ENCODE results near the gene ZNF296.

The ZNF296 gene

GRCh38 chr19:45103508-45104319, 27.4 kb upstream of the ZNF296 start:
- in situ Hi-C loops (cut with MboI; ENCODE audit: low sequenced_read_pairs): no loop called here

GRCh38 chr19:45103156-45103507, 26.9 kb upstream of the ZNF296 start:
- in situ Hi-C loops (cut with MboI; ENCODE audit: low sequenced_read_pairs): no loop called here

DNA sequence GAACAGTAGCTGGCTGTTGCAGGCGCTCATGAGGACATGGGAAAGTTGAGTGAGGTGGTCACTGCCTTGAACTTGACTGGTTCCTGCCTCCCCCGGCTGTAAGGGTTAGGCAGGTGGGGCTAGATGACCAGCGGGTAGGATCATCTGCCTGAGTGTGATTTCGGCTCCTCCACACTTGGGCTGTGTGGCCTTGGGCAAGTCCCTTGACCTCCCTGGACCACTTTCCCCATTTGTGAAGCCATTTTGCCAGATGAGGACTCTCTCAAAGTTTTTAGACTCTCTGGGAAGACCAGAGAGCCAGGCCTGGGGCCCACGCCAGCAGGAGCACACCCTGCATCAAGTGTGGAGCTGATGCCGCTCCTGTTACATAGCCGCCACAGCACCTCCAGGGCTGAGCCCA, 26.2 kb upstream of the ZNF296 start:
- in situ Hi-C loops (cut with MboI; ENCODE audit: low sequenced_read_pairs): no loop called here

DNA sequence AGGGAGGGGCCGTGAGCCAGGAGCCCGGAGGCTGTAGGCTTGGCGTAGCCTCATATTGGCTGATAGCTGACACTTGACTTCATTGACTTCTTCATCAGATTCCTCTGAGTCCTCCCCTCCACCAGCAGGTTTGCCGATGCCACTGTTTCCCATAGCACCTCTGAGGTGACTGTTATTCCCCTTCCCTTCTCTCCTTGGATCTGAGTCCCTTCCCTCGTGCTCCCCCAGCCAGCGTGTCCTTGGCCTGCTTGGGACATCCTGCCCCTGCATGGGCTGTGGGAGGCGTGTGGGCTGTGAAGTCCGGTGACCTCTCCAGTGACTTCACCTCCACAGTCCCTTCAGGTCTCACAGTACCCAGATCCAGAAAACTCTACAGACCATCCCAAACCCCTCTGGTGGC, 25.5 kb upstream of the ZNF296 start:
- in situ Hi-C loops (cut with MboI; ENCODE audit: low sequenced_read_pairs): no loop called here

DNA sequence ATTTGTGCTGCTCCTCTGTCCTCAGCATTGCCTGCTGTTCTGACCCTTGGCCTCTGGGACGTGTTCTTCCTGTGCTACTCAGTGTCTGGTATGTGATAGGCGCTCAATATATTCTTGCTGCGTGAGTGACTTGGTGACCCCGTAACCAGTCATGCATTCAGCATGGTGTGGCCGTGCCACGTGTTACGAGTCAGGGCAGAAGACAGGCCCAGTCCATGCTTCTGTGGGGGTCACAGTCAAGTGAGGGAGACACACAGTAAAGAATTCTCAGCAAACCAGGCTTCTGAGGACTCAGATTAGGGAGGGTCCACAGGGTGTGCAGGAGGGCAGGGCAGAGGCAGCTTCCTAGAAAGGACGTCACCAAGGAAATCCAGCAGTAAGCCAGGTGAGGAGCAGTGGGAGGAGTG, 24.6 kb upstream of the ZNF296 start:
- in situ Hi-C loops (cut with MboI; ENCODE audit: low sequenced_read_pairs): no loop called here

DNA sequence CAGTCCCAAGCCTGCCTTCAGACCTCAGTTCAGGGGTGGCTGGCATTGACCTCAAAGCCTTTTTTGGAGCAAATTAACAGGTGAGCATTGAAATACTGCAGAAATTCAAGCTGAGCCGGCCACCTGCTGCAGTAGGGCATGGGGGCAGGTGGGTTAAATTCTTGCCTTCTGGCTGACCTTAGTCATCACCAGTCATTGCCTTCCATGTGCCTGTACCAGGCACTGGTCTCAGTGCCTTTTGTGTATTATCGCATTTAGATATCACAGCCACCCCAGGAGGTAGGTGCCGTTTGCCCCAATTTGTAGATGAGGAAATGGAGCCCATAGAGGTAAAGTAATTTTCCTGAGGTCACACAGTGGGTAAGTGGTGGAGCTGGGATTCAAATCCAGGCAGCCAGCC, 23.9 kb upstream of the ZNF296 start:
- in situ Hi-C loops (cut with MboI; ENCODE audit: low sequenced_read_pairs): no loop called here

DNA sequence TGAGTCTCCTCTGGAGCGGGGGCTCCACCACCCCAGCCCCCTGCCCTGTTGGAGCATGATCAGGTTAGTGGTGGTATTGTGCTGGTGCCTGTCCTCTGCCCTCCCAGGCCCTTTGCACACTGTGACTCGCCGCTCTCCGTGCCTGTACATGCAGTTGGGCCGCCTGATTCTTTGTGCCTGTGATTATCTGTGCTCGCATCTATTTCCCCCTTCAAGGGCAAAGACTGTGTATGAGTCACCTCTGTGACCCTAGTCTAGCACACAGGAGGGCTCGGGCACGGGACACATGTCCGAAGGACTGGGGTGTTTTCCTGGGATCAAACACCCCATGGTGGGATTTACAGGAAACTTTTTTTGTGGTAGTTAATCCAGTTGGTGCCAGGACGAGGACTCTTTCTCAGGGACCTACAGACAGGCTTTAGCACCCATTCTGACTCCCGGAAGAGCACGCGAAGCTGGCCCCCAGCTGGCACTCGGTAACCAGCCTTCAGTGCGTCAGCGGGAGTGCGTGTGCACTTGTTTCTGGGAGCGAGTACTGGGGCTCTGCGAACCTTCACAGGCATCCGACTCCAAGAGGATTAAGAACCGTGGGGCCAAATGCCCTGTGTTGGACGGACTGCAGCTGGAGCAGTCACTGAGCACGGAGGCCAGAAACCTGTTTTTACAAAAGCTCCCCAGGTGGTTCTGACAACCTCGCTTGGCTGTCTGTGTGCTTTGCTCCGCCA, 23.4 kb upstream of the ZNF296 start:
- in situ Hi-C loops (cut with MboI; ENCODE audit: low sequenced_read_pairs): no loop called here

- in situ Hi-C loops (cut with MboI; ENCODE audit: low sequenced_read_pairs): no loop called here
These were observed 22.5 kb upstream of the ZNF296 start for GRCh38 chr19:45098521-45099466.

- in situ Hi-C loops (cut with MboI; ENCODE audit: low sequenced_read_pairs): no loop called here
These were observed 21.7 kb upstream of the ZNF296 start for GRCh38 chr19:45097776-45098520.

- in situ Hi-C loops (cut with MboI; ENCODE audit: low sequenced_read_pairs): no loop called here
These were observed 21.1 kb upstream of the ZNF296 start for GRCh38 chr19:45097450-45097775.

- in situ Hi-C loops (cut with MboI; ENCODE audit: low sequenced_read_pairs): no loop called here
These were observed 20.4 kb upstream of the ZNF296 start for GRCh38 chr19:45096700-45097099.

- in situ Hi-C loops (cut with MboI; ENCODE audit: low sequenced_read_pairs): no loop called here
These were observed 19.5 kb upstream of the ZNF296 start for GRCh38 chr19:45095496-45096413.

GRCh38 chr19:45094707-45095106, 18.4 kb upstream of the ZNF296 start:
- in situ Hi-C loops (cut with MboI; ENCODE audit: low sequenced_read_pairs): no loop called here

DNA sequence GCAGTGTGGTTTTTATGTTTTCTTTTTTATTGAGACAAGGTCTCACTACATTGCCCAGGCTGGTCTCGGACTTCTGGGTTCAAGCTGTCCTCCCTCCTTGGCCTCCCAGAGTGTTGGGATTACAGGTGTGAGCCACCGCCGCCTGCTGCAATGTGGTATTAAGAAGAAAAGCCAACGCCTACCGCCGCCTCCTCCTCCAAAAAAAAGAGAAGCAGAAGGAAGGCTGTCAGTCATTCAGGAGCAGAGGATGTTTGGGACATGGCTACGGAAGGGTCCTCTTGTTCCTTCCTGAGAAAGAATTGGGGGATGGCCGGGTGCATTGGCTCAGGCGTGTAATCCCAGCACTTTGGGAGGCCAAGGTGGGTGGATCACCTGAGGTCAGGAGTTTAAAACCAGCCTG, 17.9 kb upstream of the ZNF296 start:
- in situ Hi-C loops (cut with MboI; ENCODE audit: low sequenced_read_pairs): no loop called here

GRCh38 chr19:45092747-45093678, 16.7 kb upstream of the ZNF296 start, which contains the start of gene PPP1R37:
PPP1R37 (plus strand) TSS chr19:45093179; CDS start chr19:45093326, 147 bp downstream.
- in situ Hi-C loops (cut with MboI; ENCODE audit: low sequenced_read_pairs): no loop called here

DNA sequence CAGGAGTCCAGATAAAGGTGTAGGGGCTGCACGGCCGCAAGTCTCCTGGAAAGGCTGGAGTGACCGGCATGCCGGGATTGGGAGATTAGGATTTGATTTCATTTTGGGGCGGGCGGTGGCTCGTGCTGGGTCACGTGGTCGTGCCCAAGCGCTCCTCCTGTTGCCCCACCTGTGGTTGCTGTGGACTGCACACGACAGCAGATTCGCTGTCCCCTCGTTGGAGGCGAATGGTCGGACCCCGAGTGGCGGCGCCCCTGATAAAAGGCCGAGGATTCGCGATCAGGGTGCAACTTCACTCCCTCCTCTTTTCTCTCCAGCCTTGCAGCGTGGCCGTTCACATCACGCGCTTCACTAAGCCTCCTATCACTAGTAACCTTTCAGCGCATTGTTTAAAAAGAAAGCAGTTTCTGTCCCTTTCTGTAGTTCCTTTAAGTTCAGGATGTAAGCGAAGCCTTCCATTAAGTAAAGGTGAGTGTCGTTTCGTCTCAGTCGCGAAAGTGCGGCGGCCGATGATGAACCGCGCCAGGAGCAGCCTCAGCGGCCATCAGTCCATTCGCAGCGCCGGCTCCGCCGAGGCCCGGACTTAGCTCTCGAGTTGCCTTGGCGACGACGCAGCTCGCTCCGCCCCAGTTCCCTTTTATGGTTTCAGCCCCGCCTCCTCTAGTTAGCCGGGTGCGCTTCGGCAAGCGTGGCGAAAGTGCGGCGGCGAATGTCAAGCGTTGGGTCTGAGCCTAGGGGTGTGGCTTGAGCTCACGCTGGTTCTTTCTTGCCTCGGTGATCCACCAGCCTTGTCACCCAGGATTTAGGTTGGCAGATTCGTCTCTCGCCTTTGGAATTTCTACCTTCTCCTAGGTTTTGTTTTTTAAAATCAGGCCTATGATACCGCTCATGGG, 15.0 kb upstream of the ZNF296 start:
- in situ Hi-C loops (cut with MboI; ENCODE audit: low sequenced_read_pairs): no loop called here

GRCh38 chr19:45090606-45091005, 14.3 kb upstream of the ZNF296 start:
- in situ Hi-C loops (cut with MboI; ENCODE audit: low sequenced_read_pairs): no loop called here

GRCh38 chr19:45090034-45090433, 13.8 kb upstream of the ZNF296 start:
- in situ Hi-C loops (cut with MboI; ENCODE audit: low sequenced_read_pairs): no loop called here

Measured in HL-60/S4 treated with retinoic acid at 250 ng/mL for 4 days and 3 days (cell line).